ENCODE measurements around the gene TFR2.

DNA sequence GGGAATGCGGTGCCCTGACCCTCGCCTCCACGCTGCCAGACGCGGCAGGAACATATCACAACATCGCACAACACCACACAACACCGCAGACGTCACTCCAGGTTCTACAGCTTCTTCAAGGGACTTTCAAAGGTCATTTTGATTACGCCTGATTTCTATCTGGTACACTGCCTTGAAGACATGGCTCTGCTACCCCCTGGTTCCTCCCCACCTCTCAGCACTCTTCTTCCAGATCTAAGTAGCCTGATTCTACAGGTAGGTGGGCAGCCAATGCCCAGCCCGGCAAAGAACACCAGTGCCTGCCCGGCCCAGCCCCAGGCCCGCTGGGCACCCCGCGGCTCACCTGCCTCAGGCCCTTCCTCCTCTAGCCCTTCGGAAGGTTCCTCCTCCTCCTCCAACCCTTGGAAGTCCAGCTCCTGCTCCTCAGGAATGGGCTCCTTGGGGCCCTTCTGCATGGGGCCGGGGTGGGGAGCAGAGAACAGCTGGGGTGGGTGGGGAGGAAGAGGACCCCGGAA, 44.3 kb upstream of the TFR2 start:
- TF ChIP-seq, protein P1, sequence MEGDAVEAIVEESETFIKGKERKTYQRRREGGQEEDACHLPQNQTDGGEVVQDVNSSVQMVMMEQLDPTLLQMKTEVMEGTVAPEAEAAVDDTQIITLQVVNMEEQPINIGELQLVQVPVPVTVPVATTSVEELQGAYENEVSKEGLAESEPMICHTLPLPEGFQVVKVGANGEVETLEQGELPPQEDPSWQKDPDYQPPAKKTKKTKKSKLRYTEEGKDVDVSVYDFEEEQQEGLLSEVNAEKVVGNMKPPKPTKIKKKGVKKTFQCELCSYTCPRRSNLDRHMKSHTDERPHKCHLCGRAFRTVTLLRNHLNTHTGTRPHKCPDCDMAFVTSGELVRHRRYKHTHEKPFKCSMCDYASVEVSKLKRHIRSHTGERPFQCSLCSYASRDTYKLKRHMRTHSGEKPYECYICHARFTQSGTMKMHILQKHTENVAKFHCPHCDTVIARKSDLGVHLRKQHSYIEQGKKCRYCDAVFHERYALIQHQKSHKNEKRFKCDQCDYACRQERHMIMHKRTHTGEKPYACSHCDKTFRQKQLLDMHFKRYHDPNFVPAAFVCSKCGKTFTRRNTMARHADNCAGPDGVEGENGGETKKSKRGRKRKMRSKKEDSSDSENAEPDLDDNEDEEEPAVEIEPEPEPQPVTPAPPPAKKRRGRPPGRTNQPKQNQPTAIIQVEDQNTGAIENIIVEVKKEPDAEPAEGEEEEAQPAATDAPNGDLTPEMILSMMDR (IDR thresholded peaks at IDR 0.05): no peak
- TF ChIP-seq POLR2A (IDR thresholded peaks at IDR 0.05) (no peak), POLR2AphosphoS5 (IDR thresholded peaks at IDR 0.05) (no peak), EP300 (IDR thresholded peaks at IDR 0.05) (no peak)
